Uterus (tissue), 2 donors: ENCODE results near the gene UBR4.

ENCODE experiments used
- CTCF ChIP-seq, 4 experiments: fragments of 200-600 bp in 2 of 4; fragments of 450-650 bp in 2 of 4; sonication (generic) in 2 of 4; IDR thresholded peaks; one replicate each; pipeline ENCODE4 v1.5.1; 2016 to 2019; ENCODE audit warnings: antibody characterized with exemption in 4 of 4, mild to moderate bottlenecking in 2 of 4, moderate library complexity in 1 of 4
- POLR2A ChIP-seq, 2 donors: fragments of 450-650 bp; IDR thresholded peaks; one replicate each; pipeline ENCODE4 v1.6.1; 2016; ENCODE audit warnings: antibody characterized with exemption in 2 of 2, mild to moderate bottlenecking in 1 of 2, moderate library complexity in 1 of 2

- no peak for TF ChIP-seq CTCF (IDR thresholded peaks at IDR 0.05)
- no peak for TF ChIP-seq POLR2A (IDR thresholded peaks at IDR 0.05)
These were observed 139.8 kb downstream of the UBR4 start for GRCh38 chr1:19070197-19070651.
